Tibial nerve (tissue), 4 donors: Measurements from ENCODE around the gene PROX1. TPM values are rescaled to one million over a fixed set of nuclear protein-coding genes. Genes with fewer than 3 reads are reported as not detected.

ENCODE experiments used
- DNase-seq, 2 donors: peaks; one replicate each; pipeline ENCODE4 v3.0.0-alpha.2; 2019; ENCODE audit warnings: low spot score in 2 of 2
- H3K27ac ChIP-seq, 4 donors: fragments of 200-600 bp; sonication (generic) in 3 of 4; one replicate each; pipeline ENCODE4 v1.5.1; 2017 to 2019; ENCODE audit warnings: mild to moderate bottlenecking in 1 of 4
- H3K27me3 ChIP-seq, 2 donors: fragments of 200-600 bp; sonication (generic) in 1 of 2; one replicate each; pipeline versions ENCODE4 v1.5.1 to v1.6.0; 2017 to 2019
- H3K36me3 ChIP-seq, 3 donors: fragments of 200-600 bp; sonication (generic); one replicate each; pipeline ENCODE4 v1.5.1; 2018 to 2019
- H3K4me1 ChIP-seq, 4 donors: fragments of 200-600 bp; sonication (generic) in 3 of 4; one replicate each; pipeline ENCODE4 v1.5.1; 2017 to 2019
- H3K4me3 ChIP-seq, 4 donors: fragments of 200-600 bp; sonication (generic) in 3 of 4; one replicate each; pipeline ENCODE4 v1.5.1; 2017 to 2019; ENCODE audit warnings: mild to moderate bottlenecking in 1 of 4, moderate library complexity in 1 of 4
- H3K9me3 ChIP-seq, 4 donors: fragments of 200-600 bp; sonication (generic) in 3 of 4; one replicate each; pipeline ENCODE4 v1.5.1; 2017 to 2019
- EP300 ChIP-seq, 2 donors: sonication (generic); formaldehyde crosslinking; IDR thresholded peaks; one replicate each; pipeline ENCODE4 v1.6.1; 2017; ENCODE audit warnings: antibody characterized with exemption in 2 of 2, mild to moderate bottlenecking in 1 of 2
- POLR2A ChIP-seq, 2 donors: fragments of 450-650 bp; IDR thresholded peaks; one replicate each; pipeline ENCODE4 v1.6.1; 2017; ENCODE audit warnings: antibody characterized with exemption in 2 of 2, mild to moderate bottlenecking in 2 of 2, moderate library complexity in 2 of 2
- WGBS, 2 donors: methylation state at CpG; one replicate each; pipeline ENCODE4 v1.1.5; 2018; 5-methylcytosine and 5-hydroxymethylcytosine counted together
- total RNA-seq, 4 donors: library from RNA; depleted of rRNA; stranded (reverse); fragments of >200 nt; gene quantifications; one replicate each; pipeline ENCODE4 v1.1.0, GENCODE V29; 2016
- TF ChIP-seq, protein P1 (sequence below), 5 experiments: fragments of 200-600 bp in 3 of 5; fragments of 450-650 bp in 2 of 5; sonication (generic) in 3 of 5; IDR thresholded peaks; one replicate each; pipeline ENCODE4 v1.5.1; 2016 to 2019; ENCODE audit warnings: antibody characterized with exemption in 5 of 5, mild to moderate bottlenecking in 3 of 5, moderate library complexity in 2 of 5

Gene PROX1
- total RNA-seq, 4 donors from 2014 or later = 0.84 to 1.2 (median 1.0) TPM

GRCh38 chr1:213996320-213997037 is 8.7 kb downstream of the PROX1 start:
- Histone ChIP-seq H3K4me3 (no peak overlapping the region), H3K36me3 (no peaks in the 10 kb centered on the region), H3K4me1 (no peaks in the 10 kb centered on the region), H3K9me3 (no peaks in the 10 kb centered on the region), H3K27me3 (peaks cover 0 to 15% of the 10 kb centered on the region in 2 donors), H3K27ac (no peak overlapping the region)
- TF ChIP-seq, protein P1, sequence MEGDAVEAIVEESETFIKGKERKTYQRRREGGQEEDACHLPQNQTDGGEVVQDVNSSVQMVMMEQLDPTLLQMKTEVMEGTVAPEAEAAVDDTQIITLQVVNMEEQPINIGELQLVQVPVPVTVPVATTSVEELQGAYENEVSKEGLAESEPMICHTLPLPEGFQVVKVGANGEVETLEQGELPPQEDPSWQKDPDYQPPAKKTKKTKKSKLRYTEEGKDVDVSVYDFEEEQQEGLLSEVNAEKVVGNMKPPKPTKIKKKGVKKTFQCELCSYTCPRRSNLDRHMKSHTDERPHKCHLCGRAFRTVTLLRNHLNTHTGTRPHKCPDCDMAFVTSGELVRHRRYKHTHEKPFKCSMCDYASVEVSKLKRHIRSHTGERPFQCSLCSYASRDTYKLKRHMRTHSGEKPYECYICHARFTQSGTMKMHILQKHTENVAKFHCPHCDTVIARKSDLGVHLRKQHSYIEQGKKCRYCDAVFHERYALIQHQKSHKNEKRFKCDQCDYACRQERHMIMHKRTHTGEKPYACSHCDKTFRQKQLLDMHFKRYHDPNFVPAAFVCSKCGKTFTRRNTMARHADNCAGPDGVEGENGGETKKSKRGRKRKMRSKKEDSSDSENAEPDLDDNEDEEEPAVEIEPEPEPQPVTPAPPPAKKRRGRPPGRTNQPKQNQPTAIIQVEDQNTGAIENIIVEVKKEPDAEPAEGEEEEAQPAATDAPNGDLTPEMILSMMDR (IDR thresholded peaks at IDR 0.05) = no peak
- TF ChIP-seq EP300 (IDR thresholded peaks at IDR 0.05) = no peak
- TF ChIP-seq POLR2A (IDR thresholded peaks at IDR 0.05) = no peak
- no peak for DNase-seq
- WGBS, 2 donors = 64% methylated on average over 15 of the region's 15 CpGs

GRCh38 chr1:213997038-213997771 is 9.4 kb downstream of the PROX1 start:
- no peak for DNase-seq
- H3K9me3 ChIP-seq = no peaks in the 10 kb centered on the region
- H3K4me1 ChIP-seq = no peaks in the 10 kb centered on the region
- no peaks in the 10 kb centered on the region for H3K36me3 ChIP-seq
- H3K4me3 ChIP-seq = no peak overlapping the region
- peaks cover 0 to 11% of the 10 kb centered on the region in 2 donors for H3K27me3 ChIP-seq
- H3K27ac ChIP-seq = no peak overlapping the region
- 84 to 88% methylated on average over 24 of the region's 24 CpGs for WGBS, 2 donors
- TF ChIP-seq POLR2A (IDR thresholded peaks at IDR 0.05) (no peak), EP300 (IDR thresholded peaks at IDR 0.05) (no peak)
- TF ChIP-seq, protein P1 (IDR thresholded peaks at IDR 0.05) = no peak

GRCh38 chr1:213997772-213998107 is 10.0 kb downstream of the PROX1 start:
- no peak for DNase-seq
- peaks cover 0 to 7% of the 10 kb centered on the region in 2 donors for H3K27me3 ChIP-seq
- 95 to 96% methylated on average over 13 of the region's 13 CpGs for WGBS, 2 donors
- H3K27ac ChIP-seq = no peak overlapping the region
- no peaks in the 10 kb centered on the region for H3K9me3 ChIP-seq
- no peak overlapping the region for H3K4me3 ChIP-seq
- no peaks in the 10 kb centered on the region for H3K4me1 ChIP-seq
- no peaks in the 10 kb centered on the region for H3K36me3 ChIP-seq
- TF ChIP-seq, protein P1 (IDR thresholded peaks at IDR 0.05) = no peak
- no peak for TF ChIP-seq POLR2A (IDR thresholded peaks at IDR 0.05)
- no peak for TF ChIP-seq EP300 (IDR thresholded peaks at IDR 0.05)

- Histone ChIP-seq H3K9me3 (no peaks in the 10 kb centered on the region), H3K27me3 (no peaks in the 10 kb centered on the region), H3K27ac (no peak overlapping the region), H3K4me3 (no peak overlapping the region), H3K4me1 (peaks cover 0 to 4% (median 0%) of the 10 kb centered on the region in 4 donors), H3K36me3 (no peaks in the 10 kb centered on the region)
- TF ChIP-seq POLR2A (IDR thresholded peaks at IDR 0.05) (no peak), EP300 (IDR thresholded peaks at IDR 0.05) (no peak)
- TF ChIP-seq, protein P1 (IDR thresholded peaks at IDR 0.05) = no peak
- 56 to 58% methylated on average over 6 of the region's 6 CpGs for WGBS, 2 donors
- DNase-seq = no peak
These were observed 11.0 kb downstream of the PROX1 start for GRCh38 chr1:213998785-213999184.

DNA sequence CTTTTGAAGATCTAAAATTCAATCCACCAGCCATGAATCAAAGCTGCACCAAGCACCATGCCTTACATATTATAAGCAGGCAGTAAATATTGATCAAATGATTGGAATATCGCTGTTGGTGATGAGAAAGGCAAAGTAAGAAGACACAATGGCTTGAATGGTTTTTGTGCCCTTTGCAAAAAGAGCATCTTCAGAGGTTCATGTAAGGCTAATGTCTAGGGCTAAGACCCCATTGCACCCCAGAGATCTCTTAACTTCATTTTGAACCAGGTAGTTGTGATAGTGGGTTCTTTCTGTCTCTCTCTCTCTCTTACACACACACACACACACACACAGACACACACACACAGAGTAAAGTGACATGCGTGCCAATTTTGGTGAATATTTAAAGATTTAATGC is 12.0 kb downstream of the PROX1 start:
- TF ChIP-seq EP300 (IDR thresholded peaks at IDR 0.05) (no peak), POLR2A (IDR thresholded peaks at IDR 0.05) (no peak)
- TF ChIP-seq, protein P1 (IDR thresholded peaks at IDR 0.05) = no peak
- Histone ChIP-seq H3K4me1 (peaks cover 0 to 4% (median 0%) of the 10 kb centered on the region in 4 donors), H3K4me3 (no peak overlapping the region), H3K27me3 (no peaks in the 10 kb centered on the region), H3K36me3 (no peaks in the 10 kb centered on the region), H3K9me3 (no peaks in the 10 kb centered on the region), H3K27ac (no peak overlapping the region)
- WGBS, 2 donors = 93 to 98% methylated on average over 2 of the region's 2 CpGs
- DNase-seq = no peak
